GM12865 (cell line): ENCODE data around the gene PIM1.
A peak's percentile ranks its signal among the peaks of the same experiment; 100 is the strongest.

ENCODE experiments used
- DNase-seq: peaks from one replicate; pipeline ENCODE4 v3.0.0; 2010; ENCODE audit warnings: low read depth
- H3K4me3 ChIP-seq: 2 replicates; pipeline ENCODE4 v1.5.1; 2011; ENCODE audit warnings: mild to moderate bottlenecking, low read depth, low read length, control low read depth
- CTCF ChIP-seq: IDR thresholded peaks from 2 replicates; pipeline ENCODE4 v1.5.1; 2011; ENCODE audit warnings: low read length, control low read depth, low read depth, inconsistent platforms; ENCODE audit not compliant: insufficient read depth; ENCODE audit errors: missing control alignments

PIM1 gene

GRCh38 chr6:37171970-37172812 lies 2.2 kb downstream of the PIM1 start:
- TF ChIP-seq CTCF = peak; percentile 86
- H3K4me3 ChIP-seq = peak overlapping the region; percentile 92
- peak; percentile 93 for DNase-seq

GRCh38 chr6:37172912-37173492 lies 3.0 kb downstream of the PIM1 start:
- TF ChIP-seq CTCF = no peak
- no peak for DNase-seq
- H3K4me3 ChIP-seq = peak overlapping the region; percentile 92

- no peak for DNase-seq
- no peak overlapping the region for H3K4me3 ChIP-seq
- no peak for TF ChIP-seq CTCF
Measured at GRCh38 chr6:37173493-37174195, 3.7 kb downstream of the PIM1 start.

- no peak overlapping the region for H3K4me3 ChIP-seq
- no peak for DNase-seq
- TF ChIP-seq CTCF = no peak
Measured at GRCh38 chr6:37174196-37174514, 4.2 kb downstream of the PIM1 start.

GRCh38 chr6:37174515-37175331 lies 4.8 kb downstream of the PIM1 start:
- no peak for TF ChIP-seq CTCF
- H3K4me3 ChIP-seq = no peak overlapping the region
- DNase-seq = no peak

- DNase-seq = peak; percentile 78
- no peak for TF ChIP-seq CTCF
- no peak overlapping the region for H3K4me3 ChIP-seq
Measured at GRCh38 chr6:37175332-37176267, 5.6 kb downstream of the PIM1 start.
